HepG2 (cell line): ENCODE measurements around the gene TCF12. TPM values are rescaled to one million over a fixed set of nuclear protein-coding genes. Genes with fewer than 3 reads are reported as not detected.

Source experiments
- ATAC-seq: fragments of 200-7000 bp; cut with Tn5 transposase; 3 replicates; pipeline ENCODE4 v1.9.1; 2020; ENCODE audit warnings: mild to moderate bottlenecking, moderate library complexity
- BruUV-seq: library from RNA; stranded (reverse); fragments of 400-500 nt; replicated peaks from 2 replicates; lab custom pipeline; 2021; lab: Mats Ljungman, UMichigan
- CTCF ChIA-PET: fragments of 300-600 bp; formaldehyde crosslinking; extraction: SDS; loops from one replicate; lab custom pipeline; 2021; ENCODE audit warnings: low total read pairs, inconsistent platforms, low intra/inter-chr PET ratio; lab: Yijun Ruan, JAX
- POLR2A ChIA-PET: fragments of 350-600 bp; sonication (Branson Sonifier 250); formaldehyde crosslinking; loops from one replicate; lab custom pipeline; 2020; ENCODE audit warnings: antibody characterized with exemption, inconsistent platforms; lab: Yijun Ruan, JAX
- DNase-seq: peaks from one replicate; pipeline ENCODE4 v3.0.0-alpha.2; 2015; ENCODE audit warnings: low spot score
- FAIRE-seq: peaks from 3 replicates; lab custom pipeline; 2011; peaks lifted over from hg19 to GRCh38; lab: Jason Lieb, UNC
- H2AFZ ChIP-seq: one replicate; pipeline ENCODE4 v1.6.1; 2011; ENCODE audit warnings: low read length, inconsistent platforms
- H3K27ac ChIP-seq: fragments of 300-600 bp; 3 replicates; pipeline ENCODE4 v1.8.0; 2011; ENCODE audit warnings: mixed run types, mild to moderate bottlenecking, mixed read lengths, low read length, inconsistent platforms; ENCODE audit not compliant: insufficient read depth; ENCODE audit errors: extremely low read length
- H3K27me3 ChIP-seq, 2 experiments: fragments of 200-600 bp in 1 of 2; 2 replicates in 1 of 2; 3 replicates in 1 of 2; pipeline versions ENCODE4 v1.6.0 to v1.8.0; 2011; ENCODE audit warnings: low read length in 2 of 2, mild to moderate bottlenecking in 2 of 2, moderate library complexity in 2 of 2, inconsistent platforms in 1 of 2; ENCODE audit not compliant: insufficient read depth in 2 of 2, control insufficient read depth in 1 of 2
- H3K36me3 ChIP-seq, 2 experiments: fragments of 200-600 bp in 1 of 2; replicated peaks in 1 of 2; 2 replicates in 1 of 2; 3 replicates in 1 of 2; pipeline versions ENCODE4 v1.5.1 to v1.8.0; 2011; ENCODE audit warnings: low read length in 2 of 2, inconsistent platforms in 1 of 2; ENCODE audit not compliant: insufficient read depth in 2 of 2, control insufficient read depth in 1 of 2
- H3K4me1 ChIP-seq: 2 replicates; pipeline ENCODE4 v1.5.1; 2012; ENCODE audit warnings: low read length, inconsistent platforms; ENCODE audit not compliant: insufficient read depth
- H3K4me2 ChIP-seq: 2 replicates; pipeline ENCODE4 v1.6.0; 2011; ENCODE audit warnings: low read depth, low read length, inconsistent platforms
- H3K4me3 ChIP-seq, 3 experiments: fragments of 200-600 bp in 1 of 3; sonication (generic), shearing (Covaris generic) in 1 of 3; replicated peaks in 1 of 3; 2 replicates each; pipeline ENCODE4 v1.5.1; 2011 to 2016; ENCODE audit warnings: low read length in 3 of 3, inconsistent platforms in 2 of 3, low read depth in 2 of 3, mild to moderate bottlenecking in 2 of 3, control low read depth in 1 of 3, mixed read lengths in 1 of 3; ENCODE audit not compliant: insufficient read depth in 1 of 3
- H3K79me2 ChIP-seq: one replicate; pipeline ENCODE4 v1.6.1; 2011; ENCODE audit warnings: low read length, inconsistent platforms; ENCODE audit not compliant: insufficient read depth
- H3K9ac ChIP-seq: 2 replicates; pipeline ENCODE4 v1.6.0; 2011; ENCODE audit warnings: mild to moderate bottlenecking, low read depth, low read length, inconsistent platforms; ENCODE audit not compliant: insufficient read depth
- H3K9me3 ChIP-seq: 2 replicates; pipeline ENCODE4 v1.5.1; 2012; ENCODE audit warnings: mild to moderate bottlenecking, low read length
- H4K20me1 ChIP-seq: 2 replicates; pipeline ENCODE4 v1.6.0; 2011; ENCODE audit warnings: inconsistent platforms, mild to moderate bottlenecking, low read length, moderate library complexity; ENCODE audit not compliant: insufficient read depth
- BRD4 ChIP-seq: sonication (generic); formaldehyde crosslinking; IDR thresholded peaks from 2 replicates; pipeline ENCODE4 v1.4.0; 2020; ENCODE audit warnings: missing genetic modification reagents
- EP300 ChIP-seq, 3 experiments: sonication (generic) in 1 of 3; formaldehyde crosslinking in 1 of 3; IDR thresholded peaks; 2 replicates each; pipeline versions ENCODE4 v1.5.1 to v1.6.1; 2011 to 2020; ENCODE audit warnings: low read depth in 2 of 3, low read length in 2 of 3, borderline replicate concordance in 1 of 3, improper control_type of control experiment in 1 of 3, mild to moderate bottlenecking in 1 of 3, missing genetic modification reagents in 1 of 3, moderate library complexity in 1 of 3
- MNT ChIP-seq: fragments of 450-650 bp; IDR thresholded peaks from 2 replicates; pipeline ENCODE4 v1.6.1; 2016
- RELA ChIP-seq: sonication (generic); formaldehyde crosslinking; IDR thresholded peaks from 2 replicates; pipeline ENCODE4 v1.4.0; 2020; ENCODE audit warnings: missing genetic modification reagents
- SRSF9 ChIP-seq: fragments of 200-400 bp; formaldehyde crosslinking; IDR thresholded peaks from 2 replicates; pipeline ENCODE4 v1.6.1; 2018; ENCODE audit warnings: borderline replicate concordance, mild to moderate bottlenecking, low read depth, low read length; ENCODE audit not compliant: insufficient read depth, poor library complexity, severe bottlenecking
- TBX2 ChIP-seq: sonication (generic); formaldehyde crosslinking; IDR thresholded peaks from 2 replicates; pipeline ENCODE4 v1.5.0; 2020; ENCODE audit warnings: missing genetic modification reagents, mild to moderate bottlenecking, borderline replicate concordance
- TCF7 ChIP-seq: sonication (generic); IDR thresholded peaks from 2 replicates; pipeline ENCODE4 v1.6.1; 2016; ENCODE audit warnings: antibody characterized with exemption, low read depth
- ZEB1 ChIP-seq: IDR thresholded peaks from 2 replicates; pipeline ENCODE4 v1.6.1; 2012; ENCODE audit warnings: mild to moderate bottlenecking, low read depth, inconsistent platforms; ENCODE audit not compliant: insufficient replicate concordance
- ZNF24 ChIP-seq: fragments of 450-650 bp; IDR thresholded peaks from 2 replicates; pipeline ENCODE4 v1.6.1; 2017; ENCODE audit warnings: antibody characterized with exemption, mild to moderate bottlenecking
- ZNF432 ChIP-seq: sonication (generic); formaldehyde crosslinking; IDR thresholded peaks from 2 replicates; pipeline ENCODE4 v1.5.0; 2020; ENCODE audit warnings: missing genetic modification reagents, mild to moderate bottlenecking, borderline replicate concordance
- ZNF510 ChIP-seq: sonication (generic); formaldehyde crosslinking; IDR thresholded peaks from 2 replicates; pipeline ENCODE4 v1.4.0; 2020; ENCODE audit warnings: low read depth, mild to moderate bottlenecking, missing genetic modification reagents
- WGBS: methylation state at CpG from one replicate; pipeline ENCODE4 v1.1.6; 2017; ENCODE audit warnings: low lambda C conversion rate; 5-methylcytosine and 5-hydroxymethylcytosine counted together
- in situ Hi-C: cut with HindIII; loops from 2 replicates; pipeline ENCODE4 v1.10.0; 2017; ENCODE audit warnings: low pct_unique_long_range_greater_than_20kb; ENCODE audit not compliant: extremely low pct_ligation_motif_present
- intact Hi-C: fragments of 100-400 bp; cut with micrococcal nuclease; formaldehyde crosslinking; loops from one replicate; pipeline ENCODE4 v1.10.0; 2022; ENCODE audit not compliant: unreplicated experiment
- polyA plus RNA-seq, 8 experiments: library from polyadenylated mRNA; depleted of rRNA in 3 of 8; stranded (reverse) in 7 of 8; unstranded in 1 of 8; fragments of >200 nt; fragmentation: Illumina TruSeq in 4 of 8; extraction: Trizol in 4 of 8; gene quantifications; 2 replicates each; pipeline versions ENCODE4 v1.2.1 to v1.2.3, GENCODE V29; 2011 to 2016; ENCODE audit warnings: low read depth in 4 of 8, missing spikeins in 1 of 8, mixed read lengths in 1 of 8; ENCODE audit not compliant: insufficient read depth in 1 of 8
- total RNA-seq, 5 experiments: library from RNA; depleted of rRNA; stranded (reverse); fragments of >200 nt; fragmentation: Illumina TruSeq; extraction: Trizol; gene quantifications; 2 replicates each; pipeline ENCODE4 v1.2.3, GENCODE V29; 2016; ENCODE audit warnings: low read depth in 1 of 5
- TF ChIP-seq, protein P1 (sequence below): sonication (generic); formaldehyde crosslinking; IDR thresholded peaks from 2 replicates; pipeline ENCODE4 v1.4.0; 2020; ENCODE audit warnings: missing genetic modification reagents
- TF ChIP-seq, protein P2 (sequence below): sonication (generic); formaldehyde crosslinking; IDR thresholded peaks from 2 replicates; pipeline ENCODE4 v1.8.1; 2022; ENCODE audit warnings: low read depth, mild to moderate bottlenecking, missing genetic modification reagents
- TF ChIP-seq, protein P3 (sequence below): sonication (generic); formaldehyde crosslinking; IDR thresholded peaks from 2 replicates; pipeline ENCODE4 v1.5.0; 2020; ENCODE audit warnings: mild to moderate bottlenecking, missing genetic modification reagents, moderate library complexity
- TF ChIP-seq, protein P4 (sequence below): IDR thresholded peaks from 2 replicates; pipeline ENCODE4 v1.6.1; 2016; ENCODE audit warnings: mild to moderate bottlenecking

Gene TCF12
- total and polyA plus RNA-seq, 2 of the 13 experiments (the other 11 are each of a cell fraction or from before 2014, with no cell fraction given) = 48.6 to 51.1 TPM

DNA sequence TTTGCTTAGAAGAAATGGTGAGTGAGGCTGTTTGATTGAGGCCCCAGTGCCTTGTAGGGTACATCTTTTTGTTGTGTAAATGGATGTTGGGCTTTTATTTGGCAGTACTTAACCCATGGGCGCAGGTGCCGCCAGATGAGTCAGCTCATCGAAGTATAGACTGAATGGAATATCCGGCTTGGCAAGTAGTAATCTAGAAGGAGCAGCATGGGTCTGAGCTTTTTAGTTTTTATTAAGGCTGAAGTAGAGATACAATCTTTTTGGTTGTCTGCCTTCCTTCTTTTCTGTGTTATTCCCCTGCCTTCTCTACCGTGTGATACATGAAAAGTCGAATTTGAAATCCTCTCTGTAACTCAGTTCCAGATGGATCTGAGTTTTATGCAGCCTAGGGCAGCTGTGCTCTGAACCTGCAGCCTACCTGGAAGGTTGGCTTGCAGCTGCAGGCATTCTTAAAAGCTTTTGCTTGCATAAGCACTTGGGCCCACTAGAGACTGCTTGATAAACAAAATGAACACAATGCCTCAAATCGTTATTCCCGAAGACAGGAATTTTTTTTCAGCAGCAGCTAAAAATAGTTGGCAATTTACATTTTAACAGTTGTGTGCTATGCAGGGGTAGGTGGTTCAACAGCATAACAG, 280.3 kb downstream of the TCF12 start:
- Histone ChIP-seq H3K4me3 (no peak overlapping the region), H3K27me3 (no peaks in the 10 kb centered on the region), H3K36me3 (peaks cover 7 to 21% of the 10 kb centered on the region in 2 experiments; a peak in 3 of 5 replicates), H3K27ac (no peak overlapping the region), H3K4me1 (peaks cover 13% of the 10 kb centered on the region), H4K20me1 (0 out of 2 replicates have a peak, but pooled peaks cover 3% of the 10 kb centered on the region), H3K79me2 (no peaks in the 10 kb centered on the region), H3K4me2 (no peak overlapping the region), H2AFZ (no peak overlapping the region), H3K9me3 (no peaks in the 10 kb centered on the region), H3K9ac (no peak overlapping the region)
- WGBS = 95% methylated on average over 8 of the region's 8 CpGs
- in situ Hi-C loops (loop anchor here (25.0 kb wide), 1 partner anchor 711 kb away; no protein-coding TSS in a partner anchor), intact Hi-C loops (no loop called here)
- no peak for FAIRE-seq
- no peak for DNase-seq
- CTCF ChIA-PET = no interaction called here
- ATAC-seq = no peak
- no TSS peak for BruUV-seq
- POLR2A ChIA-PET = no interaction called here
- TF ChIP-seq, protein P1, sequence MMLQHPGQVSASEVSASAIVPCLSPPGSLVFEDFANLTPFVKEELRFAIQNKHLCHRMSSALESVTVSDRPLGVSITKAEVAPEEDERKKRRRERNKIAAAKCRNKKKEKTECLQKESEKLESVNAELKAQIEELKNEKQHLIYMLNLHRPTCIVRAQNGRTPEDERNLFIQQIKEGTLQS (CRISPR knock-in tag) = no peak
- TF ChIP-seq BRD4 (CRISPR knock-in tag) (no peak), ZNF510 (CRISPR knock-in tag) (no peak), ZNF24 (no peak), ZEB1 (no peak), SRSF9 (no peak), TBX2 (CRISPR knock-in tag) (no peak), EP300 (IDR thresholded peaks at IDR 0.05; ENCODE audit: low read depth in 2 of 2, low read length in 2 of 2) (no peak), EP300 (CRISPR knock-in tag; IDR thresholded peaks at IDR 0.05; ENCODE audit: borderline replicate concordance) (no peak), TCF7 (no peak), MNT (no peak), ZNF432 (CRISPR knock-in tag) (no peak), RELA (CRISPR knock-in tag) (no peak)
- TF ChIP-seq, protein P2, sequence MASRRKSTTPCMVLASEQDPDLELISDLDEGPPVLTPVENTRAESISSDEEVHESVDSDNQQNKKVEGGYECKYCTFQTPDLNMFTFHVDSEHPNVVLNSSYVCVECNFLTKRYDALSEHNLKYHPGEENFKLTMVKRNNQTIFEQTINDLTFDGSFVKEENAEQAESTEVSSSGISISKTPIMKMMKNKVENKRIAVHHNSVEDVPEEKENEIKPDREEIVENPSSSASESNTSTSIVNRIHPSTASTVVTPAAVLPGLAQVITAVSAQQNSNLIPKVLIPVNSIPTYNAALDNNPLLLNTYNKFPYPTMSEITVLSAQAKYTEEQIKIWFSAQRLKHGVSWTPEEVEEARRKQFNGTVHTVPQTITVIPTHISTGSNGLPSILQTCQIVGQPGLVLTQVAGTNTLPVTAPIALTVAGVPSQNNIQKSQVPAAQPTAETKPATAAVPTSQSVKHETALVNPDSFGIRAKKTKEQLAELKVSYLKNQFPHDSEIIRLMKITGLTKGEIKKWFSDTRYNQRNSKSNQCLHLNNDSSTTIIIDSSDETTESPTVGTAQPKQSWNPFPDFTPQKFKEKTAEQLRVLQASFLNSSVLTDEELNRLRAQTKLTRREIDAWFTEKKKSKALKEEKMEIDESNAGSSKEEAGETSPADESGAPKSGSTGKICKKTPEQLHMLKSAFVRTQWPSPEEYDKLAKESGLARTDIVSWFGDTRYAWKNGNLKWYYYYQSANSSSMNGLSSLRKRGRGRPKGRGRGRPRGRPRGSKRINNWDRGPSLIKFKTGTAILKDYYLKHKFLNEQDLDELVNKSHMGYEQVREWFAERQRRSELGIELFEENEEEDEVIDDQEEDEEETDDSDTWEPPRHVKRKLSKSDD (CRISPR knock-in tag) = no peak
- TF ChIP-seq, protein P3, sequence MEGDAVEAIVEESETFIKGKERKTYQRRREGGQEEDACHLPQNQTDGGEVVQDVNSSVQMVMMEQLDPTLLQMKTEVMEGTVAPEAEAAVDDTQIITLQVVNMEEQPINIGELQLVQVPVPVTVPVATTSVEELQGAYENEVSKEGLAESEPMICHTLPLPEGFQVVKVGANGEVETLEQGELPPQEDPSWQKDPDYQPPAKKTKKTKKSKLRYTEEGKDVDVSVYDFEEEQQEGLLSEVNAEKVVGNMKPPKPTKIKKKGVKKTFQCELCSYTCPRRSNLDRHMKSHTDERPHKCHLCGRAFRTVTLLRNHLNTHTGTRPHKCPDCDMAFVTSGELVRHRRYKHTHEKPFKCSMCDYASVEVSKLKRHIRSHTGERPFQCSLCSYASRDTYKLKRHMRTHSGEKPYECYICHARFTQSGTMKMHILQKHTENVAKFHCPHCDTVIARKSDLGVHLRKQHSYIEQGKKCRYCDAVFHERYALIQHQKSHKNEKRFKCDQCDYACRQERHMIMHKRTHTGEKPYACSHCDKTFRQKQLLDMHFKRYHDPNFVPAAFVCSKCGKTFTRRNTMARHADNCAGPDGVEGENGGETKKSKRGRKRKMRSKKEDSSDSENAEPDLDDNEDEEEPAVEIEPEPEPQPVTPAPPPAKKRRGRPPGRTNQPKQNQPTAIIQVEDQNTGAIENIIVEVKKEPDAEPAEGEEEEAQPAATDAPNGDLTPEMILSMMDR = no peak
- TF ChIP-seq, protein P4, sequence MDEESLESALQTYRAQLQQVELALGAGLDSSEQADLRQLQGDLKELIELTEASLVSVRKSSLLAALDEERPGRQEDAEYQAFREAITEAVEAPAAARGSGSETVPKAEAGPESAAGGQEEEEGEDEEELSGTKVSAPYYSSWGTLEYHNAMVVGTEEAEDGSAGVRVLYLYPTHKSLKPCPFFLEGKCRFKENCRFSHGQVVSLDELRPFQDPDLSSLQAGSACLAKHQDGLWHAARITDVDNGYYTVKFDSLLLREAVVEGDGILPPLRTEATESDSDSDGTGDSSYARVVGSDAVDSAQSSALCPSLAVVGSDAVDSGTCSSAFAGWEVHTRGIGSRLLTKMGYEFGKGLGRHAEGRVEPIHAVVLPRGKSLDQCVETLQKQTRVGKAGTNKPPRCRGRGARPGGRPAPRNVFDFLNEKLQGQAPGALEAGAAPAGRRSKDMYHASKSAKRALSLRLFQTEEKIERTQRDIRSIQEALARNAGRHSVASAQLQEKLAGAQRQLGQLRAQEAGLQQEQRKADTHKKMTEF (CRISPR knock-in tag) = no peak
